PC-9 (cell line): Measurements from ENCODE around the gene TBX15.
"Not testable (repeated sequence)": the region's sequence is repeated elsewhere in the genome, so short reads cannot be mapped to it uniquely, and the experiment has no call there.

ENCODE experiments used
- EZH2 ChIP-seq: fragments of 200-600 bp; sonication (generic); IDR thresholded peaks from 2 replicates; pipeline ENCODE4 v1.8.0; 2017; ENCODE audit warnings: antibody characterized with exemption, low read depth
- TF ChIP-seq, protein P1 (sequence below): fragments of 200-600 bp; sonication (generic); conservative IDR thresholded peaks from 2 replicates; pipeline ENCODE4 v1.6.1; 2017; ENCODE audit warnings: mixed run types, antibody characterized with exemption, mild to moderate bottlenecking, moderate library complexity

GRCh38 chr1:118916346-118916745 is 71.8 kb downstream of the TBX15 start:
- TF ChIP-seq, protein P1, sequence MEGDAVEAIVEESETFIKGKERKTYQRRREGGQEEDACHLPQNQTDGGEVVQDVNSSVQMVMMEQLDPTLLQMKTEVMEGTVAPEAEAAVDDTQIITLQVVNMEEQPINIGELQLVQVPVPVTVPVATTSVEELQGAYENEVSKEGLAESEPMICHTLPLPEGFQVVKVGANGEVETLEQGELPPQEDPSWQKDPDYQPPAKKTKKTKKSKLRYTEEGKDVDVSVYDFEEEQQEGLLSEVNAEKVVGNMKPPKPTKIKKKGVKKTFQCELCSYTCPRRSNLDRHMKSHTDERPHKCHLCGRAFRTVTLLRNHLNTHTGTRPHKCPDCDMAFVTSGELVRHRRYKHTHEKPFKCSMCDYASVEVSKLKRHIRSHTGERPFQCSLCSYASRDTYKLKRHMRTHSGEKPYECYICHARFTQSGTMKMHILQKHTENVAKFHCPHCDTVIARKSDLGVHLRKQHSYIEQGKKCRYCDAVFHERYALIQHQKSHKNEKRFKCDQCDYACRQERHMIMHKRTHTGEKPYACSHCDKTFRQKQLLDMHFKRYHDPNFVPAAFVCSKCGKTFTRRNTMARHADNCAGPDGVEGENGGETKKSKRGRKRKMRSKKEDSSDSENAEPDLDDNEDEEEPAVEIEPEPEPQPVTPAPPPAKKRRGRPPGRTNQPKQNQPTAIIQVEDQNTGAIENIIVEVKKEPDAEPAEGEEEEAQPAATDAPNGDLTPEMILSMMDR: not testable (repeated sequence)
- TF ChIP-seq EZH2: not testable (repeated sequence)
